Cardiac septum (tissue), 1 donor: ENCODE measurements around the gene PGD. TPM values are rescaled to one million over a fixed set of nuclear protein-coding genes. Genes with fewer than 3 reads are reported as not detected.
"Not testable (repeated sequence)": the region's sequence is repeated elsewhere in the genome, so short reads cannot be mapped to it uniquely, and the experiment has no call there.

ENCODE experiments used
- DNase-seq: peaks from one replicate; pipeline ENCODE4 v3.0.0-alpha.2; 2020; ENCODE audit warnings: low spot score
- intact Hi-C: fragments of 100-400 bp; cut with DNase I; formaldehyde crosslinking; loops from one replicate; pipeline ENCODE4 v1.14.0; 2022
- total RNA-seq: library from RNA; stranded (reverse); fragmentation: NEBNext Ultra II Directional; extraction: Animal tissue kit (Norgen Biotek cat#: 25700); gene quantifications from one replicate; pipeline ENCODE4 v1.2.1, GENCODE V29; 2021
- donor health status: DM: no; HTN: no; CAD: no.

PGD gene
- total RNA-seq, 1 donor from 2014 or later: 26.4 TPM

DNA sequence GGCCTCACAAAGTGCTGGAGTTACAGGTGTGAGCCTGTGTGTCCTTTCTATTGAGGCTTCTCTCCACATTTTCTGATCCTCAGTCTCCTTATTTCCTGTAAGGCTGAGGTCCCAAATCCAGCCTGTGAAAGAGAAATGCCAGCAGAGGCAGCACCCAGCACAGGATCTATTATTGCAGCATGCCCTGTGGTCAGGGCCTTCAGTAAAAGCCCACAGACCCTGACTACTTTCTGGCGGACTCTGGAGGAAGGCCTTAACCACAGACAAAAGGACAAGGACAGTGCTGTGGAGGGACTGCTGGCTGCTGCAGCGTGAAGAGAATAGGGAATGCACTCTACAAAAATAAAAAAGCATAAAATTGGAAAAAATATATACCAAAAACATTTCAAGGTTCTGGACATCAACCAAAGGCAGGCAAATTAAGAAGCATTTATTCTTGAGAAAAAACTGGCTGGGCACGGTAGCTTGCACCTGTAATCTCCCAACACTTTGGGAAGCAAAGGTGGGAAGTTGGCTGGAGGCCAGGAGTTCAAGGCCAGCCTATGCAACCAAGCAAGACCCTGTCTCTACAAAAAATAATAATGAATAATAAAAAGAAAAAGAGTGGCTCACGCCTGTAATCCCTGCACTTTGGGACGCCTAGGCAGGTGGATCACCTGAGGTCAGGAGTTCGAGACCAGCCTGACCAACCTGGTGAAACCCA, 9.4 kb upstream of the PGD start:
- DNase-seq: no peak
- intact Hi-C loops: no loop called here

DNA sequence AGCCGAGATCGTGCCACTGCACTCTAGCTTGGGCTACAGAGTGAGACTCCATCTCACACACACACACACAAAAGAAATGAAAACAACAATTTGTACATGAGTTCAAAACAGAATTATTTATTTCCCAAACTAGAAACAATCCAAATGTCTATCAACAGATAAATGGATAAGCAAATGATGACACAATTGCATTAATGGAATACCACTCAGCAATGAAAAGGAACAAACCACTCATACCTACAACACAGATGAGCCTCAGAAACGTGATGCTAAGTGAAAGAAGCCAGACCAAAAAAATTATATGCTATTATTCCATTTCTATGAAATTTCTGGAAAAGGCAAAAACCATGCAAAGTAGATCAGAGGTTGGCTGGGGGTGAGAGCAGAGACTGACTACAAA, 2.0 kb upstream of the PGD start:
- intact Hi-C loops: no loop called here
- DNase-seq: no peak

DNA sequence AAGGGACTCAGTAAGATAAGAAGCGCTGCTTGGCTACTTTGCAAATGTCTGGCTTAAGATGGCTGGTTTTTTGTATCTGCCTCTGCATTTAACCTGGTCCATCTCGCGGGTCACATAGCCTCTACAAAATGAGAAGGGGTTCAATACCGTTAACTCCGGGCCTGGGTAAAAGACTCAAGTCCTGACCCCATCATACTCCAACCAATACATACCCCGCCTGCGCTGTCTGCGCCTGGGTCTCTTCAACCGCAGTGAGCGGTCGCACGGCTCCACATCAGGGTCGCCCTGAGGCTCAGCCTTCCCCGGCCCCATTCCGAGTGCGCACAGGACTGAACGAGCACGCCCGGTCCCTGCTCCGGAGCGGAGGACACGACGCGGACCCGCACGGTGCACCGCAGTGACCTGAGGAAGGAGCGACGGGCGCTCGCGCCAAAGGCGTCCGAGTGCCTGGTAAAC, 558 bp upstream of the PGD start:
- no peak for DNase-seq
- intact Hi-C loops: loop anchor here (2.0 kb wide), 1 partner anchor 32 kb away; the partner anchor contains the start of gene CENPS

DNA sequence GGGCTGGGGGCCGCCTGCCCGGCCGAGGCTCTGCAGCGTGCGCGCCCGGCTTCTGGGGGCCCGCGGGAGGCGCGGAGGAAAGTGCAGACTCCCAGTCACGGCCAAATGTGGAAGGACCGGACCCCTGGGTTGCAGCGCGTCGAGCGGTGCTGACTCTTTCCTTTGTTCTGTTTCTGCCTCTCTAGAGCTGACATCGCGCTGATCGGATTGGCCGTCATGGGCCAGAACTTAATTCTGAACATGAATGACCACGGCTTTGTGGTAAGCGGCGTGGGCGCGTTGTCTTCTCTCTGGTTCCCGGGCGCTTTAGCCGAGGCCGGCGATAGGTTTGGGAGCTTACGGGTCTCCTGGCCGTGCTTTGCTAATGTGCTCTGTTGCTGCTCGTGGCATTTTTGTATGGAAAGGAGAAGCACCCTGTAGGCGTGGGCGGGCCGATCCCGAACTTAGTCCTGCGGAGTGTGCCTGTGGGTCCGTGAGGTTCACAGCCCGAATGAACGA, 629 bp downstream of the PGD start:
- intact Hi-C loops: loop anchor here (2.0 kb wide), 1 partner anchor 31 kb away; the partner anchor contains the start of gene CENPS
- DNase-seq: peak; percentile 76

DNA sequence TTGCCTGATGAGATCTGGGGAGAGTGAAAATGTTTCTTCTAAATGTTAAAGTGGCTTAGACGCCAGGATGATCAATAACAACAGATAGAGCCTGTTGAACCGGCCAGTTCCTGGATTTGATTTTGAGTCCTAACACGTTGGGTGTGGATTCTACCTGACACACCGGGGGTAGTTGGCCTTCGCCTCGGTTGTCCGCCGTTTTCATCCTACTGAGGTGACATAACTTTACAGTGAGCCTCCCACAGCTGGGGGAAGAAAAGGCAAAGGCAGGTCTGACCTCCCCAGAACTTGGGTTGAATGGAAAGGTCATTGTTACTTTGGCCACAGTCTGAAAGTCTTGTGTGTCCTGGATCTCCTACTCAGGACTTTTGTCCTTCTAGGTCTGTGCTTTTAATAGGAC, 1.1 kb downstream of the PGD start:
- peak; percentile 60 for DNase-seq
- intact Hi-C loops: no loop called here

DNA sequence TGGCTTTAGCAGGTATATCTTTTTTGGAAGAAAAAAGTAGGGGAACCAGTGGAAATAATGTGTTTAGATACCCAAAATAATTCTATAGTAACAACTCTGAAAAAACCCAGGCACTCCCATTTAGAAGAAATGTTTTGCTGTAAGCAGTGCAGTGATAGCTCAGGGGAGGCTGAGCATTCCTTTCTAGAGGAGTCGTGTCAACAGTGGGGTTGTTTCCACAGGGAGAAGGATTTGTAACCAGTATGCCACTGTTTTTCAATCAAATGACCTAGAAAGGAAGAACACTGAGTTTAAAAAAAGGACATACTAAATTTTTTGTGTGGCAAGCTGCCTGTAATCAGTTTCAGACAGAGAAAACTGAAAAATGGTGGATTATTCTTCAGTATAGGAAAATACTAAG, 2.4 kb downstream of the PGD start:
- no peak for DNase-seq
- intact Hi-C loops: no loop called here

DNA sequence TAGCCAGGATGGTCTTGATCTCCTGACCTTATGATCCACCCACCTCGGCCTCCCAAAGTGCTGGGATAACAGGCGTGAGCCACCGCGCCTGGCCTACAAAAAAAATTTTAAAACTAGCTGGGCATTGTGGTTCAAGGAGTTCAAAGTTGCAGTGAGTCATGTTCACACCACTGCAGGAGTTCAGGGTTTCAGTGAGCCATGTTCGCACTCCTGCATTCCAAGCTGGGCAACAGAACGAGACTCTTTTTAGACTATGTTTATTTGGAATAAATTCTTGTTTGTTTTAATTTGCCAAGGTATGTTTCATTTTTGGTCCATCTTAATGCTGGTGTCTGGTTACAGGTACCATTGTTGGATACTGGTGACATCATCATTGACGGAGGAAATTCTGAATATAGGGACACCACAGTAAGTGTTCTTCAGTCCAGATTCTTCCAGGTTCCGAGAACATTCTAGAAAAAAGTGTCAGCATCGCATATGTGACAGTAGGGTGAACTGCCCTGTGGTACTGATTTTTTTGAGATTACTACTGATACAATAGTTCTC, 3.9 kb downstream of the PGD start:
- intact Hi-C loops: no loop called here
- no peak for DNase-seq

DNA sequence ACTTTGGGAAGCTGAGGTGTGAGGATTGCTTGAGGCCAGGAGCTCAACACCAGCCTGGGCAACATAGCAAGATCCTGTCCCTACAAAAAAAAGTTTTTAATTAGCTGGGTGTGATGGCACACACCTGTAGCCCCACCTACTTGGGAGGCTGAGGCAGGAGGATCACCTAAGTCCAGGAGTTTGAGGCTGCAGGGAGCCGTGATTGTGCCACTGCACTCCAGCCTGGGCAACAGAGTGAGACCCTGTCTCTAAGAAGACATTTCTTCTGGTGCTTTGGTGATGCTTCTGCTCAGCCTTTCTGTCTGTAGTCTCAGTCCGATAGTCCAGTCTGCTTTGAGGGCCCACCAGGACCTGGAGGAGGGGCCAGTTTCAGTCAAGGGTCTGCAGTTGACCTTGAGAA, 8.3 kb downstream of the PGD start:
- intact Hi-C loops: no loop called here
- DNase-seq: no peak

DNA sequence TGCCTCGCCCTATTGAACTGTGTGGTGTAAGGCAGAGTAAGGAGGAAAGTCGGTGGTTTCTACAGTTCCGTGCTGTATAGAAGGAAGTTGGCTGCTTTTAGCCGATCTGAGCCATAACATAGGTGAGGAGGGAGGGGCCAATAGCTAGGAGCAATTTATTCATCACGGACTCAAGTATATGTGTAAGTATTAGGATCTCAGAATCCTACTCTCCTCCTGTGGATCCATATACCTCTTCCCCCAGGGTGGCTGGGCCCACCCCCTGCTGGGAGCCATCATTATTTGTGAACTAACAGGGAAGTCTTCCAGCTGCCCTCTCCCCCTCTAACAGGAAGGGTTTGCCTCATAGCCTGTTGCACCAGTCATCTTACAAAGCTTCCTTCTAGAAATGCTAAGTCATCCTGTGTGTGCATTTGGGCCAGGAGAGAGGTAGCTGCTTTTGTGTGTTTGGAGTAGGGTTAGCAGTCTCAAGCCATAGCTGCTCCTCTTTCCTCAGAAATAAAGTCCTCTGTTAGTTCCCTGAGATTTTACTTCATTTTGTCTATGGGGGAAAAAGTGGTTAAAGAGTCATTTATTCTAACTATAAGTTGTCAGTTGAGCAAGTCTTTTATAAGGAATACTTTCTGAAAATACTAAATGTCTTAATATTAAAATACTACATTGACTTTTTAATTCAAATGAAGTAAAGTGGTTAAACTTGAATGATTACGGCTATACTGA, 16.5 kb downstream of the PGD start:
- peak; percentile 81 for DNase-seq
- intact Hi-C loops: no loop called here

DNA sequence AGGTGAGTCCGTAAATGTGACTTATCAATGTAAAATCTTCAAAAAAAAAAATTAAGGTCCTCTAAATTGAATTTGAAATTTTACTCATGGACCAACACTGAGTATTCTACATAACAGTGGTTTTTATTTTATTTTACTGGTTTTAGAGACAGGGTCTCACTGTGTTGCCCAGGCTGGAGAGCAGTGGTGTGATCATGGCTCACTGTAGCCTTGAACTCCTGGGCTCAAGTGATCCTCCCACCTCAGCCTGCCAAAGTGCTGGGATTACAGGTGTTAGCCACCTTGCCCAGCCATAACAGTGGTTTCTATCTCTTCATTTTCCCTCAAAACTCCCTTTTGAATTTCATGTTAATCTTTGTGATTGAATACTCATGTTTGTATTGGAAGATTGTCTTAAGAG, 17.1 kb downstream of the PGD start:
- intact Hi-C loops: not testable (repeated sequence)

DNA sequence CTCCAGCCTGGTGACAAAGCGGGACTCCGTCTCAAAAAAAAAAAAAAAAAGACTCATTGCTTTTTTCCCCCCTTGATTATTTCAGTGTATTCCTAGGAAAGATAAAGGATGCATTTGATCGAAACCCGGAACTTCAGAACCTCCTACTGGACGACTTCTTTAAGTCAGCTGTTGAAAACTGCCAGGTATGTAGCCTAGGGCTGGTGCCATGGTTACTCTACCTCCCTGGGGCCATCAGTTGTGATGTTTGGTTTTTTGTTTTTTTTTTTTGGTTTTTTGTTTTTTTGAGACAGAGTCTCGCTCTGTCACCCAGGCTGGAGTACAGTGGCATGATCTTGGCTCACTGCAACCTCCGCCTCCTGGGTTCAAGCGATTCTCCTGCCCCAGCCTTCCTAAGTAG, 19.9 kb downstream of the PGD start:
- intact Hi-C loops: not testable (repeated sequence)

More for the DNA sequence above, 17.1 kb downstream of the PGD start:
- DNase-seq: not testable (repeated sequence)

DNA sequence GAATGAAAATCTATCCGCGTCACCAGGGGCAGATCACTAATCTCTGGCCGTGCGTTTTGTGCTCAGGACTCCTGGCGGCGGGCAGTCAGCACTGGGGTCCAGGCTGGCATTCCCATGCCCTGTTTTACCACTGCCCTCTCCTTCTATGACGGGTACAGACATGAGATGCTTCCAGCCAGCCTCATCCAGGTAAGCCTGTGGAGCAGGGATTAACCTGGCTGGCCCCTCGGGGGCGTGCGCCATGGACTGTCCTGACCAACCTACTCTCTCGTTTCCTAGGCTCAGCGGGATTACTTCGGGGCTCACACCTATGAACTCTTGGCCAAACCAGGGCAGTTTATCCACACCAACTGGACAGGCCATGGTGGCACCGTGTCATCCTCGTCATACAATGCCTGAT, 20.5 kb downstream of the PGD start:
- DNase-seq: no peak
- intact Hi-C loops: no loop called here

More for the DNA sequence above, 19.9 kb downstream of the PGD start:
- not testable (repeated sequence) for DNase-seq

DNA sequence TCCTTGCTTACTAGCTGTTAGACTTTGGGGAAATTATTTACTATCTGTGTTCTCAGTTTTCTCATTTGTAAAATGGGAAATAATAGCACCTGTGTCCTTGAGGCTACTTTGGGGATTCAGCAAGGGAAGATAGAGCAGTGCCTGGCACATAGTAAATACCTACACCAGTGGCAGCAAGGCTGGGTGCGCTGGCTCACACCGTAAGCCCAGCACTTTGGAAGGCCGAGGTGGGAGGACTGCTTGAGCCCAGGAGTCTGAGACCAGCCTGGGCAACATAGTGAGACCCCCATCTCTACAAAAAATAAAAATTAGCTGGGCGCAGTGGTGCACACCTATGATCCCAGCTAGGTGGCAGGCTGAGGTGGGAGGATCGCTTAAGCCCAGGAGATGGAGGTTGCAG, 22.8 kb downstream of the PGD start:
- intact Hi-C loops: loop anchor here (10.0 kb wide), 2 partner anchors 477 to 547 kb away; partner anchors contain the start of genes LZIC and NMNAT1
- no peak for DNase-seq

DNA sequence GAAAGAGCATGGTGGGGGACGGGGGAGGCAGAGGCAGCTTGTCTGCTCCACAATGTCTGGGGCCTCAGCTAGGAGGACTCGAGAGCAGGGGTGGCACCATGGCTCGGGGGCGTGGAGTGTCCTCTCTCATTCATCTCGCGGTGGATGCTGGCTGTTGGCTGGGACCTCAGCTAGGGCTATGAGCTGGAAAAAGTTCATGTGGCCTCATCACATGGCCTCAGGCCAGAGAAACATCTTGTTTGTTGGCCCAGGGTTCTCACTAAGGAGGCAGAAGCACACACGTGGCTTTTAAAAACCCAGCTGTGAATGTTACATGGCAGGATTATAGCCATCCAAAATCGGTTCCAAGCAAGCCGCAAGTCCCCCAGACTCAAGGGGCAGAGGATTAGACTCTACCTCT, 25.2 kb downstream of the PGD start:
- intact Hi-C loops: loop anchor here (10.0 kb wide), 2 partner anchors 479 to 549 kb away; partner anchors contain the start of genes LZIC and NMNAT1
- no peak for DNase-seq

DNA sequence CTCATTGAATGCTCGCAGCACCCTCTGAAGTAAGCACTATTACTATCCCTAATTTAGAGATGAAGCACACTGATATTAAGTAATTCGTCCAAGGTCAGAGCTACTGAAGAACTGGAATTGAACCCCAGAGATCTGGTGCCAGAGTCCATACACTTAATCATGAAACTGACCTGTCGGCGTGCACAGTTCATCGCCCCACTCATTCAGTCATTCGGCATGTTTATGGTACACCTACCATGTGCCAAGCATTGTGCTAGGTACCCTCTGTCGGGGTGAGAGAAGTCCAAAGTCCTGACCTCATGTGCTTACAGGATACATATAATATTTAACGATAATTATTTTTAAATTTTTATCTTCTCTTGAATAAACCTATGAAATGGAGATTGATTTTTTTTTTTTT, 25.8 kb downstream of the PGD start:
- DNase-seq: no peak
- intact Hi-C loops: loop anchor here (10.0 kb wide), 2 partner anchors 480 to 550 kb away; partner anchors contain the start of genes LZIC and NMNAT1

DNA sequence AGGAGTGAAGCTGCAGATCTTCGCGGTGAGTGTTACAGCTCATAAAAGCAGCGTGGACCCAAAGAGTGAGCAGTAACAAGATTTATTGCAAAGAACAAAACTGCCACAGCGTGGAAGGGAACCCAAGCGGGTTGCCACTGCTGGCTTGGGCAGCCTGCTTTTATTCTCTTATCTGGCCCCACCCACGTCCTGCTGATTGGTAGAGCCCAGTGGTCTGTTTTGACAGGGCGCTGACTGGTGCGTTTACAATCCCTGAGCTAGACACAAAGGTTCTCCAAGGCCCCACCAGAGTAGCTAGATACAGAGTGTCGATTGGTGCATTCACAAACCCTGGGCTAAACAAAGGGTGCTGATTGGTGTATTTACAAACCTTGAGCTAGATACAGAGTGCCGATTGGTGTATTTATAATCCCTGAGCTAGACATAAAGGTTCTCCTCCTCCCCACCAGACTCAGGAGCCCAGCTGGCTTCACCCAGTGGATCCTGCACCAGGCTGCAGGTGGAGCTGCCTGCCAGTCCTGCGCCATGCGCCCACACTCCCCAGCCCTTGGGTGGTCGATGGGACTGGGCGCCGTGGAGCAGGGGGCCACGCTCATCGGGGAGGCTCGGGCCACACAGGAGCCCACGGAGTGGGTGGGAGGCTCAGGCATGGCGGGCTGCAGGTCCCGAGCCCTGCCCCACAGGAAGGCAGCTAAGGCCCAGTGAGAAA, 27.1 kb downstream of the PGD start:
- intact Hi-C loops: loop anchor here (10.0 kb wide), 2 partner anchors 481 to 551 kb away; partner anchors contain the start of genes LZIC and NMNAT1

DNA sequence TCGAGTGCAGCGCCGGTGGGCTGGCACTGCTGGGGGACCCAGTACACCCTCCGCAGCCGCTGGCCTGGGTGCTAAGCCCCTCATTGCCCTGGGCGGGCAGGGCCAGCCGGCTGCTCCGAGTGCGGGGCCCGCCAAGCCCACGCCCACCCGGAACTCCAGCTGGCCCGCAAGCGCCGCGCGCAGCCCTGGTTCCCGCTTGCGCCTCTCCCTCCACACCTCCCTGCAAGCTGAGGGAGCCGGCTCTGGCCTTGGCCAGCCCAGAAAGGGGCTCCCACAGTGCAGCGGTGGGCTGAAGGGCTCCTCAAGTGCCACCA, 27.6 kb downstream of the PGD start:
- intact Hi-C loops: loop anchor here (10.0 kb wide), 2 partner anchors 482 to 552 kb away; partner anchors contain the start of genes LZIC and NMNAT1
- not testable (repeated sequence) for DNase-seq

More for the DNA sequence above, 27.1 kb downstream of the PGD start:
- not testable (repeated sequence) for DNase-seq

DNA sequence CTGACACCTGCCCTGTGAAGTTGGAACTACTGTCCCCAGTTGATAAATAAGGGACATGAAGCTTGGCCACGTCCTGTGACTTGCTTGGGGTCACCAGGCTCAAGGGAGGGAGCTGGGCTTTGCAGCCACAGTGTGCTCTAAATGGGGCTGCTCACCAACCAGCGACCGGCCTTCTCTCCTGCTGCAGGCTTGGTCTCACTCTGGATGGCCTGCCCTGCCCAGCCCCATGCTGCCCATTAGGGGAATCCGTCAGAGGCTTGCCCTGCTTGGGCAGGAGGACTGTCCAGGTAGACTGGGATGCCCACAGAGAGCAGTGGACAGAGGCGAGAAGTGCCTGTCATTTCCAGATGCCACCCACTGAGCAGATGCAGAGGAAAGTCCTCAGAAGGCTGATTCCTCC, 30.1 kb downstream of the PGD start:
- DNase-seq: no peak
- intact Hi-C loops: loop anchor here (1.0 to 10.0 kb wide), 3 partner anchors 52 to 554 kb away; partner anchors contain the start of genes LZIC and NMNAT1

DNA sequence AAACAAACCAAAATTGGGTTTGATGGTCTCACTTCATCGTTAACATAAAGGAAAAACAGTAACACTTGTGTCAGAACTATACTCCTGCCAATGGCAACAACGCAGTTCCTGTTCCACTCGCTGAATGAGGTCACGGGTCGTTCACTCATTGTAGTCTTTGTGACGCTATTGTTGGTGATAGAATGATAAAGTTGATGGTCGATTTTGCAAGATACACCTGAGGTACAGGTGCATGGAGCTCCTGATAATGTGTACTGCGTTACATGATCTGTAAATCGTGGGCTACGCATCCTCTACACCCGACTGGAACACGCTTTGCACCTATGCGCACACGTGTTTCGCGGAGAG, 31.0 kb downstream of the PGD start:
- no peak for DNase-seq
- intact Hi-C loops: loop anchor here (2.0 to 10.0 kb wide), 5 partner anchors 31 to 555 kb away; partner anchors contain the start of genes LZIC, NMNAT1, PEX14 and PGD
